ENCODE results near the gene AMPD3.

AMPD3 gene

GRCh38 chr11:10456519-10456918 is 1.5 kb downstream of the AMPD3 start:
- peak overlapping the region; percentile 42 for H3K4me3 ChIP-seq (replicated peaks; ENCODE audit: low read depth, low read length)

GRCh38 chr11:10457901-10458300 is 2.8 kb downstream of the AMPD3 start:
- DNase-seq (ENCODE audit: extremely low read depth, low read depth) = no peak
- H3K4me3 ChIP-seq (replicated peaks; ENCODE audit: low read depth, low read length) = no peak overlapping the region
- TF ChIP-seq, protein P1, sequence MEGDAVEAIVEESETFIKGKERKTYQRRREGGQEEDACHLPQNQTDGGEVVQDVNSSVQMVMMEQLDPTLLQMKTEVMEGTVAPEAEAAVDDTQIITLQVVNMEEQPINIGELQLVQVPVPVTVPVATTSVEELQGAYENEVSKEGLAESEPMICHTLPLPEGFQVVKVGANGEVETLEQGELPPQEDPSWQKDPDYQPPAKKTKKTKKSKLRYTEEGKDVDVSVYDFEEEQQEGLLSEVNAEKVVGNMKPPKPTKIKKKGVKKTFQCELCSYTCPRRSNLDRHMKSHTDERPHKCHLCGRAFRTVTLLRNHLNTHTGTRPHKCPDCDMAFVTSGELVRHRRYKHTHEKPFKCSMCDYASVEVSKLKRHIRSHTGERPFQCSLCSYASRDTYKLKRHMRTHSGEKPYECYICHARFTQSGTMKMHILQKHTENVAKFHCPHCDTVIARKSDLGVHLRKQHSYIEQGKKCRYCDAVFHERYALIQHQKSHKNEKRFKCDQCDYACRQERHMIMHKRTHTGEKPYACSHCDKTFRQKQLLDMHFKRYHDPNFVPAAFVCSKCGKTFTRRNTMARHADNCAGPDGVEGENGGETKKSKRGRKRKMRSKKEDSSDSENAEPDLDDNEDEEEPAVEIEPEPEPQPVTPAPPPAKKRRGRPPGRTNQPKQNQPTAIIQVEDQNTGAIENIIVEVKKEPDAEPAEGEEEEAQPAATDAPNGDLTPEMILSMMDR (IDR thresholded peaks at IDR 0.05; ENCODE audit: low read depth, low read length, missing control alignments) = no peak

More at GRCh38 chr11:10456519-10456918, 1.5 kb downstream of the AMPD3 start:
- TF ChIP-seq, protein P1 (IDR thresholded peaks at IDR 0.05; ENCODE audit: low read depth, low read length, missing control alignments) = no peak
- no peak for DNase-seq (ENCODE audit: extremely low read depth, low read depth)

DNA sequence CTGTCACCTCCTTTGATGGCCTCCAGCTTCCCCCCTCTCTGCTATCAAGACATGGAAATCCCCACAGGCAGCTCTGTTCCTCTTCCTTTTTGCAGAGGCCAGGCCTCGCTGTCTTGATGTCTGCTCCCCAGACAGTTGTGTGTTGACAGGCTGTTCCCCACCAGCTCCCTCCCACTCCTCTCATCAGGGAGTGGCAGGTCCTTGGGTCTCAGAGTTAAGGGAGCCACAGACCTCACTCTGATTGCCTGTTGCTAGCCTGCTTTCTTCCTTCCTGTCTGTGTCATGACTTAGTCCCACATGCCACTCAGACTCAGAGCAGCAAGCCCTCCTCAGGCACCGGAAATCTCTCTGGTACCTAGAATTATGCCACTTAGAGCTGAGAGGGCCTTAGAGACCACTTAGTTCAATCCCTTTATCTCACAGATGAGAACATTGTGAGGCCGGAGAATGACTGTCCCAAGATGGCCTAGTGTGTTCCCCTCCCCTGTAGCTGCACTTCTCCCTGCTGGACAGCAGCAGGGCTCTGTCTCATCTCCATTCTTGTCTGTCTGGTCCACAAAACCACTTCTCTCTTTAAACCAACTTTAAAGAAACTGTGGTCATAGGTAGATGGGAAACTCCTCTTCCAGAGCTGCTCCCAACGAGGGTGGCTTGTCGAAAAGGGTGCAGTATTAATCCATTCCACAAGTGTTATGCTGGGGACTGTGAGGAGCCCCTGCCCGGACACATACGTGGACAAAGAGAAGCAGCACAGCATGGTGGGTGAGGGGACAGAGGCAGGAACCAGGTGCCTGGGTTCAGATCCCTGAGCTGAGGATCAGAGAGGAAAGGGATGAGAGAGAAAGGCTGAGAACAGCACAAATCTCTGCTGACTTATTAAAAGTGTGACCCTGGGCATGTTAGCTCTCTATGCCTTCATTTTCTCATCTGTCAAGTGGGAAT is 4.2 kb downstream of the AMPD3 start:
- TF ChIP-seq, protein P1 (IDR thresholded peaks at IDR 0.05; ENCODE audit: low read depth, low read length, missing control alignments) = no peak
- no peak overlapping the region for H3K4me3 ChIP-seq (replicated peaks; ENCODE audit: low read depth, low read length)
- no peak for DNase-seq (ENCODE audit: extremely low read depth, low read depth)

GRCh38 chr11:10460611-10461275 is 5.7 kb downstream of the AMPD3 start:
- no peak for DNase-seq (ENCODE audit: extremely low read depth, low read depth)
- H3K4me3 ChIP-seq (replicated peaks; ENCODE audit: low read depth, low read length) = no peak overlapping the region
- TF ChIP-seq, protein P1 (IDR thresholded peaks at IDR 0.05; ENCODE audit: low read depth, low read length, missing control alignments) = no peak

DNA sequence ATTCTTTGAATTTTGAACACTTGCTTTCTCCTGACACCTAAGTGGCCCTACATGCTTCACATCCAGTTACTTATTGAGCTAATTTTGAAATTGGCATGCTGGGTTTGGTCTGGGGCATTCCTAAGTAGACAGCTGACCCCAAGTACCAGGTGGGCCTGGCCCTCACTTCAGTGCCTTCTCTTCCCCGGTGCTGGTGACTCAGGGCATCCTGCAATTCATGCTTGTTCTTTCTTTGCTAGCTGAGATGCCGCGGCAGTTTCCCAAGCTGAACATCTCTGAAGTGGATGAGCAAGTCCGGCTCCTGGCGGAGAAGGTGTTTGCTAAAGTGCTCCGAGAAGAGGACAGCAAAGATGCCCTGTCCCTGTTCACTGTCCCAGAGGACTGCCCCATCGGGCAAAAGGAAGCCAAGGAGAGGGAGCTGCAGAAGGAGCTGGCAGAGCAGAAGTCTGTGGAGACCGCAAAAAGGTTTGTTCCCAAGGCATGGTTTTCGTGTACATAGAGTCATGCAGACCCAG is 6.3 kb downstream of the AMPD3 start:
- DNase-seq (ENCODE audit: extremely low read depth, low read depth) = no peak
- TF ChIP-seq, protein P1 (IDR thresholded peaks at IDR 0.05; ENCODE audit: low read depth, low read length, missing control alignments) = no peak
- H3K4me3 ChIP-seq (replicated peaks; ENCODE audit: low read depth, low read length) = no peak overlapping the region

DNA sequence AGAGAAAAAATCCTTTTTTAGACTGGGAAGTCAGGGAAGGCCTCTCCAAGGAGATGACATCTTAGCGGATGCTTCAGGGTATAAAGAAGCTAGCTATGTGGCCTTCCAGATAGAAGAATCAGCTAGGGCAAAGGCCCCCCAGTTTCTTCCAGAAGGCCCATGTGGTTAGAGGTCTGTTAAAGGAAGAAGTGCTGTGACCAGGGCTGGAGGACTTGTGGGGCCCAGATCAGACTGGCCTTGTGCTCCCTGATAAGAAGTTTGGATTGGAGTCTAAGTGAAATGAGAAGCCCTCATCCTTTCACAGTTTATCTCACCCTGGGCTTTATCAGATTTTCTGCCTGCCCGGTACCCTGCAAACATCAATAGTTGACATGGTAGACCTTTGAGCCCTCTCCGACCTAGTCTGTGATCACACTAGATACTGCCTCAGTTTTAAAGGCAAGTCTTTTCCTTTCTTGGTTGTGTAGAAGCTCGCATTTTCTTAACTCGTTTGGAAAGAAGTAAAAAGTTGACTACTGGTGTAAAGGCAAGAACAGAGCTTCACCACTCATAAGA is 7.8 kb downstream of the AMPD3 start:
- TF ChIP-seq, protein P1 (IDR thresholded peaks at IDR 0.05; ENCODE audit: low read depth, low read length, missing control alignments) = no peak
- H3K4me3 ChIP-seq (replicated peaks; ENCODE audit: low read depth, low read length) = no peak overlapping the region
- DNase-seq (ENCODE audit: extremely low read depth, low read depth) = no peak

Measured in HFF-Myc (cell line).